Endothelial cell of umbilical vein (primary cell): ENCODE results near the gene CEP295NL.

Experiments
- CTCF ChIP-seq, 2 donors: IDR thresholded peaks; 1 replicate in 1 of 2; 2 replicates in 1 of 2; pipeline ENCODE4 v1.5.1; 2011; ENCODE audit warnings: low read length in 2 of 2, mild to moderate bottlenecking in 2 of 2, moderate library complexity in 2 of 2, control low read depth in 1 of 2, inconsistent platforms in 1 of 2, low read depth in 1 of 2; ENCODE audit not compliant: insufficient read depth in 1 of 2; ENCODE audit errors: extremely low read depth in 1 of 2
- EZH2 ChIP-seq: IDR thresholded peaks from 2 replicates; pipeline ENCODE4 v1.6.1; 2012; ENCODE audit warnings: borderline replicate concordance, low read depth, mild to moderate bottlenecking, moderate library complexity, low read length, inconsistent platforms; ENCODE audit not compliant: severe bottlenecking
- FOS ChIP-seq: IDR thresholded peaks from 2 replicates; pipeline ENCODE4 v1.6.1; 2011; ENCODE audit warnings: mild to moderate bottlenecking, low read length, moderate library complexity, borderline replicate concordance; ENCODE audit not compliant: insufficient read depth
- JUN ChIP-seq: IDR thresholded peaks from 2 replicates; pipeline ENCODE4 v1.6.1; 2011; ENCODE audit warnings: borderline replicate concordance, low read depth; ENCODE audit not compliant: insufficient read length, insufficient read depth
- MAX ChIP-seq: IDR thresholded peaks from 2 replicates; pipeline ENCODE4 v1.6.1; 2011; ENCODE audit not compliant: insufficient read depth, insufficient read length
- MYC ChIP-seq: IDR thresholded peaks from one replicate; pipeline ENCODE4 v1.6.1; 2011; ENCODE audit warnings: mild to moderate bottlenecking, low read depth, low read length
- POLR2A ChIP-seq: IDR thresholded peaks from 2 replicates; pipeline ENCODE4 v1.6.1; 2012; ENCODE audit warnings: low read depth, mild to moderate bottlenecking, control low read depth, low read length
- POLR2AphosphoS5 ChIP-seq: IDR thresholded peaks from 2 replicates; pipeline ENCODE4 v1.6.1; 2012; ENCODE audit warnings: low read depth, mild to moderate bottlenecking, control low read depth, low read length, moderate library complexity; ENCODE audit not compliant: insufficient read depth

GRCh38 chr17:78882540-78883088 lies 20.4 kb downstream of the CEP295NL start:
- TF ChIP-seq JUN (no peak), POLR2A (no peak), CTCF (IDR thresholded peaks at IDR 0.05; ENCODE audit: extremely low read depth in 1 of 2, insufficient read depth in 1 of 2, low read depth in 1 of 2, low read length in 2 of 2) (no peak), POLR2AphosphoS5 (no peak), EZH2 (no peak), MAX (no peak), FOS (no peak), MYC (no peak)
